PC-3 (cell line): Measurements from ENCODE around the gene CAP2. TPM values are rescaled to one million over a fixed set of nuclear protein-coding genes. Genes with fewer than 3 reads are reported as not detected.
"Not testable (repeated sequence)": the region's sequence is repeated elsewhere in the genome, so short reads cannot be mapped to it uniquely, and the experiment has no call there.

Source experiments
- ATAC-seq: fragments of 200-7000 bp; cut with Tn5 transposase; 2 replicates; pipeline ENCODE4 v1.9.1; 2020; ENCODE audit warnings: mild to moderate bottlenecking, moderate library complexity
- BruUV-seq: library from RNA; stranded (reverse); fragments of 400-500 nt; replicated peaks from 2 replicates; lab custom pipeline; 2021; lab: Mats Ljungman, UMichigan
- CTCF ChIA-PET: fragments of 300-600 bp; sonication (Branson Sonifier 250); formaldehyde crosslinking; loops from one replicate; lab custom pipeline; 2022; ENCODE audit warnings: antibody characterized with exemption; lab: Charles Lee
- POLR2A ChIA-PET: fragments of 300-600 bp; sonication (Branson Sonifier 250); formaldehyde crosslinking; loops from one replicate; lab custom pipeline; 2022; ENCODE audit warnings: antibody characterized with exemption; ENCODE audit not compliant: unreplicated experiment; lab: Charles Lee
- DNase-seq: peaks from one replicate; pipeline ENCODE4 v3.0.0-alpha.2; 2015
- H2AFZ ChIP-seq: fragments of 300-600 bp; sonication (generic); 2 replicates; pipeline ENCODE4 v1.6.0; 2016; ENCODE audit warnings: antibody characterized with exemption, low read length
- H3F3A ChIP-seq: fragments of 300-600 bp; sonication (generic); one replicate; pipeline ENCODE4 v1.6.0; 2017; ENCODE audit warnings: antibody characterized with exemption, low read length, control low read depth, mild to moderate bottlenecking; ENCODE audit not compliant: unreplicated experiment
- H3K27ac ChIP-seq: fragments of 300-600 bp; sonication (generic); 2 replicates; pipeline ENCODE4 v1.5.1; 2016; ENCODE audit warnings: mild to moderate bottlenecking, low read length
- H3K27me3 ChIP-seq: fragments of 300-600 bp; sonication (generic); 2 replicates; pipeline ENCODE4 v1.6.1; 2016; ENCODE audit warnings: low read length, mixed read lengths
- H3K36me3 ChIP-seq: fragments of 300-600 bp; sonication (generic); 2 replicates; pipeline ENCODE4 v1.6.1; 2016; ENCODE audit warnings: low read depth, mixed run types, low read length, mixed read lengths
- H3K4me1 ChIP-seq: fragments of 300-600 bp; sonication (generic); 2 replicates; pipeline ENCODE4 v1.5.1; 2016; ENCODE audit warnings: low read length; ENCODE audit not compliant: insufficient read depth
- H3K4me2 ChIP-seq: fragments of 300-600 bp; sonication (generic); 2 replicates; pipeline ENCODE4 v1.6.0; 2016; ENCODE audit warnings: low read length
- H3K4me3 ChIP-seq: fragments of 300-600 bp; sonication (generic); 2 replicates; pipeline ENCODE4 v1.5.1; 2016; ENCODE audit warnings: mild to moderate bottlenecking, low read length, mixed read lengths
- H3K79me2 ChIP-seq: fragments of 300-600 bp; sonication (generic); 2 replicates; pipeline ENCODE4 v1.6.1; 2017; ENCODE audit warnings: low read length, mixed read lengths
- H3K9ac ChIP-seq: fragments of 300-600 bp; sonication (generic); 2 replicates; pipeline ENCODE4 v1.6.0; 2016; ENCODE audit warnings: mild to moderate bottlenecking, low read length
- H3K9me2 ChIP-seq: fragments of 300-600 bp; sonication (generic); replicated peaks from 2 replicates; pipeline ENCODE4 v1.6.1; 2016; ENCODE audit warnings: mixed run types, low read length, mixed read lengths
- H3K9me3 ChIP-seq: fragments of 300-600 bp; sonication (generic); 2 replicates; pipeline ENCODE4 v1.6.1; 2016; ENCODE audit warnings: low read length, mixed read lengths
- H4K20me1 ChIP-seq: fragments of 300-600 bp; sonication (generic); 2 replicates; pipeline ENCODE4 v1.6.1; 2016; ENCODE audit warnings: low read length, mixed read lengths
- CTCF ChIP-seq: fragments of 300-600 bp; sonication (generic); conservative IDR thresholded peaks from 2 replicates; pipeline ENCODE4 v1.5.1; 2017; ENCODE audit warnings: antibody characterized with exemption, low read depth, mild to moderate bottlenecking, low read length
- EZH2 ChIP-seq: fragments of 300-600 bp; sonication (generic); IDR thresholded peaks from one replicate; pipeline ENCODE4 v1.6.1; 2017; ENCODE audit warnings: antibody characterized with exemption, mild to moderate bottlenecking, low read length; ENCODE audit not compliant: unreplicated experiment
- EZH2phosphoT487 ChIP-seq: fragments of 300-600 bp; sonication (generic); IDR thresholded peaks from 2 replicates; pipeline ENCODE4 v1.6.1; 2018; ENCODE audit warnings: mild to moderate bottlenecking, antibody characterized with exemption, low read length, borderline replicate concordance
- intact Hi-C: fragments of 100-400 bp; cut with micrococcal nuclease; formaldehyde crosslinking; loops from 2 replicates; pipeline ENCODE4 v1.9.0; 2023
- total RNA-seq: library from RNA; depleted of rRNA; stranded (reverse); fragments of >200 nt; gene quantifications from 2 replicates; pipeline ENCODE4 v1.2.3, GENCODE V29; 2014

The CAP2 gene
- total RNA-seq, 1 experiment from 2014 or later, result 8.2 TPM

- H4K20me1 ChIP-seq, result no peaks in the 10 kb centered on the region
- ChIA-PET CTCF (no interaction called here), POLR2A (no interaction called here)
- H3K9me3 ChIP-seq, result no peaks in the 10 kb centered on the region
- H3K4me3 ChIP-seq, result no peak overlapping the region
- ATAC-seq, result no peak
- TF ChIP-seq EZH2phosphoT487 (no peak), EZH2 (no peak), CTCF (no peak)
- intact Hi-C loops, result no loop called here
- no peaks in the 10 kb centered on the region for H3F3A ChIP-seq
- no peaks in the 10 kb centered on the region for H3K4me1 ChIP-seq
- no TSS peak for BruUV-seq
- no peak overlapping the region for H3K4me2 ChIP-seq
- H2AFZ ChIP-seq, result no peak overlapping the region
- no peaks in the 10 kb centered on the region for H3K79me2 ChIP-seq
- DNase-seq, result no peak
- H3K27ac ChIP-seq, result no peak overlapping the region
- no peaks in the 10 kb centered on the region for H3K27me3 ChIP-seq
- no peaks in the 10 kb centered on the region for H3K9me2 ChIP-seq
- H3K9ac ChIP-seq, result no peak overlapping the region
- no peaks in the 10 kb centered on the region for H3K36me3 ChIP-seq
Measured at GRCh38 chr6:17536586-17536985, 143.2 kb downstream of the CAP2 start.

GRCh38 chr6:17542243-17542642 is 148.8 kb downstream of the CAP2 start:
- Histone ChIP-seq H3K4me1 (no peaks in the 10 kb centered on the region), H3K9ac (no peak overlapping the region), H4K20me1 (no peaks in the 10 kb centered on the region), H2AFZ (no peak overlapping the region), H3K36me3 (peaks cover 21% of the 10 kb centered on the region), H3K79me2 (no peaks in the 10 kb centered on the region), H3F3A (no peaks in the 10 kb centered on the region), H3K27ac (no peak overlapping the region), H3K4me2 (no peak overlapping the region), H3K27me3 (no peaks in the 10 kb centered on the region), H3K4me3 (no peak overlapping the region), H3K9me2 (no peaks in the 10 kb centered on the region), H3K9me3 (no peaks in the 10 kb centered on the region)
- no TSS peak for BruUV-seq
- TF ChIP-seq EZH2, result no peak
- no peak for TF ChIP-seq CTCF
- TF ChIP-seq EZH2phosphoT487, result no peak
- ATAC-seq (no peak), DNase-seq (no peak)
- CTCF ChIA-PET, result no interaction called here
- intact Hi-C loops, result no loop called here
- POLR2A ChIA-PET, result no interaction called here

GRCh38 chr6:17545681-17546080 is 152.3 kb downstream of the CAP2 start:
- H3K9me3 ChIP-seq, H4K20me1 ChIP-seq, H2AFZ ChIP-seq, H3K79me2 ChIP-seq, DNase-seq, H3K4me3 ChIP-seq, H3K9me2 ChIP-seq, H3K27ac ChIP-seq, POLR2A ChIA-PET, H3F3A ChIP-seq, H3K27me3 ChIP-seq, ATAC-seq, BruUV-seq, intact Hi-C loops, CTCF ChIA-PET, H3K4me2 ChIP-seq, H3K9ac ChIP-seq, H3K4me1 ChIP-seq: not testable (repeated sequence)
- peaks cover 24% of the 10 kb centered on the region for H3K36me3 ChIP-seq
